ENCODE measurements around the gene TULP3.

The TULP3 gene

GRCh38 chr12:2923057-2923456 lies 32.4 kb downstream of the TULP3 start:
- TF ChIP-seq ESRRG (CRISPR knock-in tag; IDR thresholded peaks at IDR 0.05): no peak
- no peak for TF ChIP-seq GLIS3 (CRISPR knock-in tag; IDR thresholded peaks at IDR 0.05)
- no peak for TF ChIP-seq ISL1 (CRISPR knock-in tag; IDR thresholded peaks at IDR 0.05)
- TF ChIP-seq CSDC2 (CRISPR knock-in tag; IDR thresholded peaks at IDR 0.05): no peak
- no peak for TF ChIP-seq TOX (CRISPR knock-in tag; IDR thresholded peaks at IDR 0.05; ENCODE audit: borderline replicate concordance)
- no peak for TF ChIP-seq ZNF70 (CRISPR knock-in tag; IDR thresholded peaks at IDR 0.05)
- no peak for TF ChIP-seq TSHZ2 (CRISPR knock-in tag; IDR thresholded peaks at IDR 0.05)
- no peak for ATAC-seq

GRCh38 chr12:2924019-2924418 lies 33.3 kb downstream of the TULP3 start:
- TF ChIP-seq ESRRG (CRISPR knock-in tag; IDR thresholded peaks at IDR 0.05) (no peak), SNAI2 (CRISPR knock-in tag; IDR thresholded peaks at IDR 0.05) (no peak), BACH2 (CRISPR knock-in tag; IDR thresholded peaks at IDR 0.05; ENCODE audit: borderline replicate concordance) (no peak), CSDC2 (CRISPR knock-in tag; IDR thresholded peaks at IDR 0.05) (no peak), RARB (CRISPR knock-in tag; IDR thresholded peaks at IDR 0.05) (no peak), OSR1 (CRISPR knock-in tag; IDR thresholded peaks at IDR 0.05) (no peak), TOX (CRISPR knock-in tag; IDR thresholded peaks at IDR 0.05; ENCODE audit: borderline replicate concordance) (no peak), ZNF565 (CRISPR knock-in tag; conservative IDR thresholded peaks at IDR 0.05; ENCODE audit: low read depth) (no peak), PATZ1 (CRISPR knock-in tag; IDR thresholded peaks at IDR 0.05; ENCODE audit: borderline replicate concordance) (no peak)
- no peak for ATAC-seq

- TF ChIP-seq ZFP3 (CRISPR knock-in tag; IDR thresholded peaks at IDR 0.05) (no peak), RARB (CRISPR knock-in tag; IDR thresholded peaks at IDR 0.05) (no peak), CSDC2 (CRISPR knock-in tag; IDR thresholded peaks at IDR 0.05) (no peak), ZC3H10 (CRISPR knock-in tag; IDR thresholded peaks at IDR 0.05) (no peak), OSR1 (CRISPR knock-in tag; IDR thresholded peaks at IDR 0.05) (no peak), ISL1 (CRISPR knock-in tag; IDR thresholded peaks at IDR 0.05) (no peak), ESRRG (CRISPR knock-in tag; IDR thresholded peaks at IDR 0.05) (no peak), ARNTL (CRISPR knock-in tag; IDR thresholded peaks at IDR 0.05; ENCODE audit: borderline replicate concordance, low read depth) (no peak), ZNF70 (CRISPR knock-in tag; IDR thresholded peaks at IDR 0.05) (no peak), PATZ1 (CRISPR knock-in tag; IDR thresholded peaks at IDR 0.05; ENCODE audit: borderline replicate concordance) (no peak), TSHZ2 (CRISPR knock-in tag; IDR thresholded peaks at IDR 0.05) (no peak)
Measured at GRCh38 chr12:2925322-2925995, 34.8 kb downstream of the TULP3 start.

DNA sequence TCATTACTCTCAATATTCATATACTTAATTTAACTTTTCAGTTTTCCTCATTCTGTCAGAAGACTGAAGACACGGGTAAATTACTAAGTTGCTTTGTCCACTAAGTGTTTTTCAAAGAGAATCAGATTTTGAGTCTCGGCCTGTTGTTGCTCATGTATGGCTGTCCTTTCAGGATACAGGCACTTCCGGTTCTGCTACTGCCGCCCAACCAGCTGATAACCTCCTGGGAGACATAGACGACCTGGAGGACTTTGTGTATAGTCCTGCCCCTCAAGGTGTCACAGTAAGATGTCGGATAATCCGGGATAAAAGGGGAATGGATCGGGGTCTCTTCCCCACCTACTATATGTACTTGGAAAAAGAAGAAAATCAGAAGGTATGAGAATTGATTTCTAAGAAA lies 40.2 kb downstream of the TULP3 start:
- ATAC-seq: no peak
- TF ChIP-seq ZC3H10 (CRISPR knock-in tag; IDR thresholded peaks at IDR 0.05) (no peak), CSRNP3 (CRISPR knock-in tag; IDR thresholded peaks at IDR 0.05) (no peak), TOX (CRISPR knock-in tag; IDR thresholded peaks at IDR 0.05; ENCODE audit: borderline replicate concordance) (no peak), CSDC2 (CRISPR knock-in tag; IDR thresholded peaks at IDR 0.05) (no peak), OSR1 (CRISPR knock-in tag; IDR thresholded peaks at IDR 0.05) (no peak), SNAI2 (CRISPR knock-in tag; IDR thresholded peaks at IDR 0.05) (no peak), ESRRG (CRISPR knock-in tag; IDR thresholded peaks at IDR 0.05) (no peak), BACH2 (CRISPR knock-in tag; IDR thresholded peaks at IDR 0.05; ENCODE audit: borderline replicate concordance) (no peak), CREB5 (CRISPR knock-in tag; IDR thresholded peaks at IDR 0.05; ENCODE audit: low read depth) (no peak), TSHZ2 (CRISPR knock-in tag; IDR thresholded peaks at IDR 0.05) (no peak)

More at GRCh38 chr12:2925322-2925995, 34.8 kb downstream of the TULP3 start:
- peak; percentile 30; the same call in 1 of the 3 replicates for ATAC-seq

Data from SK-N-SH treated with all-trans-retinoic acid at 6 μM for 48 hours (cell line).